Keratinocyte (primary cell): ENCODE data around the gene PHOSPHO1. TPM values are rescaled to one million over a fixed set of nuclear protein-coding genes. Genes with fewer than 3 reads are reported as not detected.

ENCODE experiments used
- DNase-seq: peaks from one replicate; pipeline ENCODE4 v3.0.0-alpha.2; 2011; ENCODE audit warnings: low read depth, missing footprints, low spot score
- FAIRE-seq: peaks from 2 replicates; lab custom pipeline; 2011; peaks lifted over from hg19 to GRCh38; lab: Jason Lieb, UNC
- H2AFZ ChIP-seq: 2 replicates; pipeline ENCODE4 v1.6.0; 2012; ENCODE audit warnings: low read length, control low read depth, inconsistent platforms; ENCODE audit not compliant: control insufficient read depth
- H3K27ac ChIP-seq: 2 replicates; pipeline ENCODE4 v1.5.1; 2011; ENCODE audit warnings: low read length; ENCODE audit not compliant: control insufficient read depth, insufficient read depth
- H3K27me3 ChIP-seq: 3 replicates; pipeline ENCODE4 v1.6.0; 2011; ENCODE audit warnings: low read length; ENCODE audit not compliant: control insufficient read depth, insufficient read depth; ENCODE audit errors: extremely low read depth
- H3K36me3 ChIP-seq, 2 experiments: 2 replicates in 1 of 2; 3 replicates in 1 of 2; pipeline ENCODE4 v1.5.1; 2011; ENCODE audit warnings: low read length in 2 of 2, mild to moderate bottlenecking in 1 of 2; ENCODE audit not compliant: control insufficient read depth in 2 of 2, insufficient read depth in 2 of 2; ENCODE audit errors: extremely low read depth in 1 of 2
- H3K4me1 ChIP-seq: 3 replicates; pipeline ENCODE4 v1.5.1; 2011; ENCODE audit warnings: low read length; ENCODE audit not compliant: control insufficient read depth, insufficient read depth; ENCODE audit errors: extremely low read depth
- H3K4me2 ChIP-seq: 3 replicates; pipeline ENCODE4 v1.6.0; 2011; ENCODE audit warnings: low read depth, low read length; ENCODE audit not compliant: control insufficient read depth, insufficient read depth; ENCODE audit errors: extremely low read depth
- H3K4me3 ChIP-seq, 3 experiments: fragments of 200-600 bp in 1 of 3; sonication (generic) in 1 of 3; 2 replicates in 2 of 3; 3 replicates in 1 of 3; pipeline ENCODE4 v1.5.1; 2011 to 2016; ENCODE audit warnings: low read length in 3 of 3, mild to moderate bottlenecking in 3 of 3, control low read depth in 2 of 3, inconsistent platforms in 1 of 3, low read depth in 1 of 3, mixed read lengths in 1 of 3, mixed run types in 1 of 3, moderate library complexity in 1 of 3; ENCODE audit not compliant: control insufficient read depth in 2 of 3, insufficient read depth in 2 of 3; ENCODE audit errors: extremely low read depth in 1 of 3
- H3K79me2 ChIP-seq: 2 replicates; pipeline ENCODE4 v1.6.0; 2012; ENCODE audit warnings: low read length; ENCODE audit not compliant: control insufficient read depth, insufficient read depth
- H3K9ac ChIP-seq: 3 replicates; pipeline ENCODE4 v1.6.0; 2011; ENCODE audit warnings: low read length; ENCODE audit not compliant: control insufficient read depth, insufficient read depth; ENCODE audit errors: extremely low read depth
- H3K9me1 ChIP-seq: 3 replicates; pipeline ENCODE4 v1.6.0; 2011; ENCODE audit warnings: low read length; ENCODE audit not compliant: control insufficient read depth, insufficient read depth; ENCODE audit errors: extremely low read depth
- H3K9me3 ChIP-seq: 2 replicates; pipeline ENCODE4 v1.5.1; 2012; ENCODE audit warnings: low read depth, low read length; ENCODE audit not compliant: control insufficient read depth
- H4K20me1 ChIP-seq: 3 replicates; pipeline ENCODE4 v1.6.0; 2011; ENCODE audit warnings: low read length; ENCODE audit not compliant: control insufficient read depth, insufficient read depth; ENCODE audit errors: extremely low read depth
- EZH2 ChIP-seq: IDR thresholded peaks from one replicate; pipeline ENCODE4 v1.6.1; 2012; ENCODE audit warnings: inconsistent platforms, mild to moderate bottlenecking, low read length, moderate library complexity
- dilution Hi-C: fragments of 300-500 bp; cut with MboI; formaldehyde crosslinking; loops from one replicate; pipeline ENCODE4 v1.7.0; 2020; ENCODE audit warnings: low sequenced_read_pairs; ENCODE audit not compliant: extremely low pct_ligation_motif_present
- polyA plus RNA-seq, 5 experiments: library from polyadenylated mRNA; depleted of rRNA in 3 of 5; stranded (reverse) in 3 of 5; stranded (forward) in 1 of 5; unstranded in 1 of 5; fragments of >200 nt; gene quantifications; 1 replicate in 1 of 5; 2 replicates in 3 of 5; 3 replicates in 1 of 5; pipeline versions ENCODE4 v1.2.1 to v1.2.3, GENCODE V29; 2011 to 2012; ENCODE audit warnings: missing spikeins in 2 of 5, low read depth in 1 of 5, low replicate concordance in 1 of 5
- TF ChIP-seq, protein P1 (sequence below), 3 experiments: IDR thresholded peaks in 1 of 3; conservative IDR thresholded peaks in 1 of 3; optimal IDR thresholded peaks in 1 of 3; 2 replicates in 2 of 3; 3 replicates in 1 of 3; pipeline versions ENCODE3 to v1.5.1; 2011; ENCODE audit warnings: low read length in 3 of 3, mild to moderate bottlenecking in 3 of 3, moderate library complexity in 2 of 3, control low read depth in 1 of 3, inconsistent platforms in 1 of 3; ENCODE audit not compliant: insufficient read depth in 2 of 3; ENCODE audit errors: extremely low read depth in 1 of 3

The PHOSPHO1 gene
- polyA plus RNA-seq, 1 donor (not counting 4 experiments of a cell fraction or from before 2014, with no cell fraction given), result 0.04 TPM

DNA sequence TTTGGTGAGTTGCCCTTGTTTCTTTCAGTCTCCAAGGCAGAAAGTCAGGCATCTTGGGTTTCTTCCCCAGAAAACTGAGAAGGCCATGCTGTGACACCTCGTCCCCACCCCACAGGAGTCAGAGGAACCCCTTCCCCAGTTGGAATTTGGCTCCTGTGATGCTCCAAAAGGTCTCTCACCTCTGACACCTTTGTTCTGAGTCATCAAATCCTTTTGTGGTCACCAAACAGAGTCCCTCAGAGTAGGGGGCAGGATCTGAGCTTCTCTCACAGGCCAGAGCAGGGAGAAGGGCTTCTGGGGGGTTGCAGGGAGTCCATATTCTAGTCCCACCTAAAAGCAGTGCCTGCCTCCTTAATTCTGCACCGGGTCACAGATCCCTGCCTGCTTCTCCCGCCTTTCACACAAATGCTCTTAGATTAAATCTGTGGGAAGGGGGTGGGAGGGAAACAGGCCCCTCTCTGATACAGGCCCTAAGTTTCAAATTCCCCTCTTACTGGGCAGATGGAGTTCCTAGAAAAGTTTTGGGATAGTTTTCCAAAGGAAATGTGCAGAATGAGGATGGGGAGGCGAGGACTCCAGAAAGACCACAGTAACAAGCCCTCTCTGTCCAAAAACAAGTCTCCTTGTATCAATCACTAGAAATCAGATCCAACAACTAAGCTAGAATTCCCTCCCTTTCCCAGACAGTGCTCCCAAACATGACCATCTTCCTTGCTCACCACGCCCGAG lies 1.3 kb downstream of the PHOSPHO1 start:
- DNase-seq (no peak), FAIRE-seq (no peak)
- H3K4me1 ChIP-seq, result peaks cover 6% of the 10 kb centered on the region
- H3K4me2 ChIP-seq, result no peak overlapping the region
- no peaks in the 10 kb centered on the region for H4K20me1 ChIP-seq
- H3K9ac ChIP-seq, result no peak overlapping the region
- no peak overlapping the region for H3K27ac ChIP-seq
- no peaks in the 10 kb centered on the region for H3K36me3 ChIP-seq
- dilution Hi-C loops, result no loop called here
- peak; percentile 6 for TF ChIP-seq EZH2
- TF ChIP-seq, protein P1, sequence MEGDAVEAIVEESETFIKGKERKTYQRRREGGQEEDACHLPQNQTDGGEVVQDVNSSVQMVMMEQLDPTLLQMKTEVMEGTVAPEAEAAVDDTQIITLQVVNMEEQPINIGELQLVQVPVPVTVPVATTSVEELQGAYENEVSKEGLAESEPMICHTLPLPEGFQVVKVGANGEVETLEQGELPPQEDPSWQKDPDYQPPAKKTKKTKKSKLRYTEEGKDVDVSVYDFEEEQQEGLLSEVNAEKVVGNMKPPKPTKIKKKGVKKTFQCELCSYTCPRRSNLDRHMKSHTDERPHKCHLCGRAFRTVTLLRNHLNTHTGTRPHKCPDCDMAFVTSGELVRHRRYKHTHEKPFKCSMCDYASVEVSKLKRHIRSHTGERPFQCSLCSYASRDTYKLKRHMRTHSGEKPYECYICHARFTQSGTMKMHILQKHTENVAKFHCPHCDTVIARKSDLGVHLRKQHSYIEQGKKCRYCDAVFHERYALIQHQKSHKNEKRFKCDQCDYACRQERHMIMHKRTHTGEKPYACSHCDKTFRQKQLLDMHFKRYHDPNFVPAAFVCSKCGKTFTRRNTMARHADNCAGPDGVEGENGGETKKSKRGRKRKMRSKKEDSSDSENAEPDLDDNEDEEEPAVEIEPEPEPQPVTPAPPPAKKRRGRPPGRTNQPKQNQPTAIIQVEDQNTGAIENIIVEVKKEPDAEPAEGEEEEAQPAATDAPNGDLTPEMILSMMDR (optimal IDR thresholded peaks at IDR 0.05 in 1 of 3, IDR thresholded peaks at IDR 0.05 in 1 of 3, conservative IDR thresholded peaks at IDR 0.05 in 1 of 3; ENCODE audit: extremely low read depth in 1 of 3, insufficient read depth in 2 of 3, low read length in 3 of 3), result no peak
- H3K79me2 ChIP-seq, result no peaks in the 10 kb centered on the region
- no peak overlapping the region for H3K4me3 ChIP-seq
- H2AFZ ChIP-seq, result no peak overlapping the region
- no peaks in the 10 kb centered on the region for H3K9me1 ChIP-seq
- H3K9me3 ChIP-seq, result no peaks in the 10 kb centered on the region
- peaks cover 61% of the 10 kb centered on the region for H3K27me3 ChIP-seq

DNA sequence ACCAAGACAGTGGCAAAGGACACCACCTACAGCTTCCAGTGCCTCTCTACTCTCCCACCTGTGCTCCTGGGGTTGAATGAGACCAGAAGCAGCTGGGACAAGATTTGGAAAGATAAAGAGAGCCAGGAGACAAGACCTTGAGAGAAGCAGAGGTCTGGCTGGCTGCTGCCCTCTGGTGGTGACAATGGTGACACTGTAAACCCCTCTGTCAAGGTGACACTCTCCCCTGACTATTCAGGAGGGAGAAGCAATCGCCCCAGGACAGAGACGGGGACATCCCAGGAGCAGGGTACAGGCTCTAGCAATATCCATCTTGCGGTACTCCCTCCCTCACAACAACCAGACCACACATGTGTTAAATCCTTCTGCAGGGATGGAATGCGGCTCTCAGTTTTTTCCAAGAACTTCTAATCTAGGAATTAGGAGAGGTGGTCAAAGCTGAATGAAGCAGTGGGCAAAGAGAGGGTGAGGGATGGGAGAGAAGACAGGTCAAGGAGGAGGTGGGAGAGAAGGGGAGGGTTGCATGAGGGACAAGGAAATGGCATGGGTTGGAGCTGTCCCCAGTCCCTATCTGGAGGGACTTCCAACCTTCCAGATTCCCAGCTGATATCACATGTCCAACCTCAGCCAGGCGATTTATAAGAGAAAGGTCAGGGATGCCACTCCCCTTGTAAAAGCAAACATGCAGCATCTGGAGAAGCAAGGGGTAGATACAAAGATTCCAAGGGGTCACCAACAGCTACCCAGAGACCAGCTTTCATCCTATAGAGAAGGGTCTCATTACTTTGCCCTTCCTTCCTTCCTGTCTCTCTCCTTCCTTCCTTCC lies 2.9 kb downstream of the PHOSPHO1 start:
- Histone ChIP-seq H3K4me1 (peaks cover 12% of the 10 kb centered on the region), H4K20me1 (no peaks in the 10 kb centered on the region), H3K4me3 (no peak overlapping the region), H3K36me3 (no peaks in the 10 kb centered on the region), H3K9me1 (no peaks in the 10 kb centered on the region), H3K27me3 (peaks cover 77% of the 10 kb centered on the region), H3K27ac (no peak overlapping the region), H3K4me2 (no peak overlapping the region), H3K79me2 (no peaks in the 10 kb centered on the region), H3K9me3 (no peaks in the 10 kb centered on the region), H2AFZ (no peak overlapping the region), H3K9ac (no peak overlapping the region)
- TF ChIP-seq EZH2, result no peak
- TF ChIP-seq, protein P1 (optimal IDR thresholded peaks at IDR 0.05 in 1 of 3, IDR thresholded peaks at IDR 0.05 in 1 of 3, conservative IDR thresholded peaks at IDR 0.05 in 1 of 3; ENCODE audit: extremely low read depth in 1 of 3, insufficient read depth in 2 of 3, low read length in 3 of 3), result peak; percentile 80 to 94 (median 81)
- dilution Hi-C loops, result no loop called here
- FAIRE-seq (peak; percentile 75), DNase-seq (peak; percentile 38)
